Natural killer cell treated with Interleukin-12 subunit alpha and Interleukin-12 subunit beta and Interleukin-15 and Interleukin-18, amount 100 ng/mL, for 72 hours (primary cell): ENCODE results near the gene ADGRV1. TPM values are rescaled to one million over a fixed set of nuclear protein-coding genes. Genes with fewer than 3 reads are reported as not detected.

Source experiments
- ATAC-seq, 2 donors: fragments of 150-1000 bp; cut with Tn5 transposase in 1 of 2; sonication (Bioruptor Pico), chemical (Tn5 transposase) in 1 of 2; 2 replicates each; pipeline ENCODE4 v1.10.0; 2021
- DNase-seq: peaks from one replicate; pipeline ENCODE4 v3.0.0; 2022; ENCODE audit warnings: low spot score
- H3K27ac Mint-ChIP-seq, 2 donors: 1 replicate in 1 of 2; 2 replicates in 1 of 2; pipeline ENCODE4 v1.8.0; 2022; ENCODE audit warnings: mixed read lengths in 2 of 2, mild to moderate bottlenecking in 1 of 2, moderate library complexity in 1 of 2
- H3K27me3 Mint-ChIP-seq, 2 donors: 1 replicate in 1 of 2; 2 replicates in 1 of 2; pipeline ENCODE4 v1.8.0; 2022; ENCODE audit warnings: mixed read lengths in 2 of 2
- H3K36me3 Mint-ChIP-seq: one replicate; pipeline ENCODE4 v1.8.0; 2022; ENCODE audit warnings: mixed read lengths
- H3K4me1 Mint-ChIP-seq, 2 donors: 1 replicate in 1 of 2; 2 replicates in 1 of 2; pipeline ENCODE4 v1.8.0; 2022; ENCODE audit warnings: low read depth in 2 of 2, mixed read lengths in 2 of 2, mild to moderate bottlenecking in 1 of 2
- H3K4me3 Mint-ChIP-seq: one replicate; pipeline ENCODE4 v1.8.0; 2022; ENCODE audit warnings: mixed read lengths
- H3K9me3 Mint-ChIP-seq: 2 replicates; pipeline ENCODE4 v1.8.0; 2022; ENCODE audit warnings: mixed read lengths
- total RNA-seq, 2 donors: library from RNA; stranded (reverse); gene quantifications; one replicate each; pipeline ENCODE4 v1.2.3, GENCODE V29; 2022

Gene ADGRV1
- total RNA-seq, 2 donors from 2014 or later = 0.33 TPM; not detected in 1

- ATAC-seq = no peak
- no peak overlapping the region for H3K27ac Mint-ChIP-seq
- H3K4me3 Mint-ChIP-seq = no peak overlapping the region
- H3K9me3 Mint-ChIP-seq = peaks cover 3% of the 10 kb centered on the region
- no peaks in the 10 kb centered on the region for H3K4me1 Mint-ChIP-seq
- H3K36me3 Mint-ChIP-seq = no peaks in the 10 kb centered on the region
- H3K27me3 Mint-ChIP-seq = peaks cover 0 to 2% of the 10 kb centered on the region in 2 donors
- DNase-seq = no peak
Measured at GRCh38 chr5:91126888-91127287, 568.3 kb downstream of the ADGRV1 start.

GRCh38 chr5:91127456-91128081 is 569.0 kb downstream of the ADGRV1 start:
- peaks cover 3% of the 10 kb centered on the region for H3K9me3 Mint-ChIP-seq
- ATAC-seq (no peak), DNase-seq (no peak)
- H3K27ac Mint-ChIP-seq = no peak overlapping the region
- H3K36me3 Mint-ChIP-seq = no peaks in the 10 kb centered on the region
- peaks cover 0 to 2% of the 10 kb centered on the region in 2 donors for H3K27me3 Mint-ChIP-seq
- H3K4me3 Mint-ChIP-seq = no peak overlapping the region
- H3K4me1 Mint-ChIP-seq = peaks cover 2% of the 10 kb centered on the region in 2 donors

- DNase-seq (no peak), ATAC-seq (no peak)
- Mint-ChIP-seq H3K9me3 (peaks cover 3% of the 10 kb centered on the region), H3K27me3 (peaks cover 0 to 2% of the 10 kb centered on the region in 2 donors), H3K4me1 (peaks cover 3 to 5% of the 10 kb centered on the region in 2 donors), H3K4me3 (no peak overlapping the region), H3K27ac (no peak overlapping the region), H3K36me3 (no peaks in the 10 kb centered on the region)
Measured at GRCh38 chr5:91128604-91129003, 570.0 kb downstream of the ADGRV1 start.

GRCh38 chr5:91129748-91130147 is 571.2 kb downstream of the ADGRV1 start:
- DNase-seq (no peak), ATAC-seq (no peak)
- H3K27me3 Mint-ChIP-seq = peaks cover 0 to 2% of the 10 kb centered on the region in 2 donors

GRCh38 chr5:91130759-91131158 is 572.2 kb downstream of the ADGRV1 start:
- Mint-ChIP-seq H3K4me3 (no peak overlapping the region), H3K4me1 (peaks cover 3 to 5% of the 10 kb centered on the region in 2 donors), H3K27me3 (peaks cover 0 to 5% of the 10 kb centered on the region in 2 donors), H3K9me3 (peaks cover 3% of the 10 kb centered on the region), H3K27ac (no peak overlapping the region), H3K36me3 (no peaks in the 10 kb centered on the region)
- ATAC-seq (no peak), DNase-seq (no peak)

More at GRCh38 chr5:91129748-91130147, 571.2 kb downstream of the ADGRV1 start:
- no peak overlapping the region for H3K27ac Mint-ChIP-seq
- no peaks in the 10 kb centered on the region for H3K36me3 Mint-ChIP-seq
- H3K9me3 Mint-ChIP-seq = peaks cover 3% of the 10 kb centered on the region
- peaks cover 3 to 5% of the 10 kb centered on the region in 2 donors for H3K4me1 Mint-ChIP-seq
- H3K4me3 Mint-ChIP-seq = no peak overlapping the region

- Mint-ChIP-seq H3K27me3 (peaks cover 0 to 6% of the 10 kb centered on the region in 2 donors), H3K4me1 (peaks cover 3 to 5% of the 10 kb centered on the region in 2 donors), H3K9me3 (peaks cover 3% of the 10 kb centered on the region), H3K4me3 (no peak overlapping the region), H3K27ac (no peak overlapping the region), H3K36me3 (no peaks in the 10 kb centered on the region)
- no peak for ATAC-seq
- DNase-seq = no peak
Measured at GRCh38 chr5:91132550-91132949, 574.0 kb downstream of the ADGRV1 start.

- peaks cover 0 to 6% of the 10 kb centered on the region in 2 donors for H3K27me3 Mint-ChIP-seq
- no peak for ATAC-seq
Measured at GRCh38 chr5:91133183-91133582, 574.6 kb downstream of the ADGRV1 start.

GRCh38 chr5:91135475-91136248 is 577.1 kb downstream of the ADGRV1 start:
- ATAC-seq (no peak), DNase-seq (no peak)
- no peak overlapping the region for H3K27ac Mint-ChIP-seq
- H3K4me1 Mint-ChIP-seq = peaks cover 12 to 16% of the 10 kb centered on the region in 2 donors
- no peak overlapping the region for H3K4me3 Mint-ChIP-seq
- peaks cover 2% of the 10 kb centered on the region for H3K9me3 Mint-ChIP-seq
- H3K27me3 Mint-ChIP-seq = peaks cover 0 to 4% of the 10 kb centered on the region in 2 donors
- H3K36me3 Mint-ChIP-seq = no peaks in the 10 kb centered on the region

More at GRCh38 chr5:91133183-91133582, 574.6 kb downstream of the ADGRV1 start:
- no peak for DNase-seq
- H3K36me3 Mint-ChIP-seq = no peaks in the 10 kb centered on the region
- H3K4me1 Mint-ChIP-seq = peaks cover 3 to 5% of the 10 kb centered on the region in 2 donors
- no peak overlapping the region for H3K4me3 Mint-ChIP-seq
- H3K9me3 Mint-ChIP-seq = peaks cover 3% of the 10 kb centered on the region
- no peak overlapping the region for H3K27ac Mint-ChIP-seq

- Mint-ChIP-seq H3K27me3 (peaks cover 0 to 3% of the 10 kb centered on the region in 2 donors), H3K4me1 (peaks cover 12 to 16% of the 10 kb centered on the region in 2 donors), H3K9me3 (no peaks in the 10 kb centered on the region), H3K4me3 (no peak overlapping the region), H3K27ac (no peak overlapping the region), H3K36me3 (no peaks in the 10 kb centered on the region)
- DNase-seq (no peak), ATAC-seq (no peak)
Measured at GRCh38 chr5:91136271-91136670, 577.7 kb downstream of the ADGRV1 start.

GRCh38 chr5:91137647-91138046 is 579.0 kb downstream of the ADGRV1 start:
- H3K36me3 Mint-ChIP-seq = no peaks in the 10 kb centered on the region
- no peak overlapping the region for H3K4me3 Mint-ChIP-seq
- no peak for DNase-seq
- H3K27ac Mint-ChIP-seq = no peak overlapping the region
- no peak for ATAC-seq
- peaks cover 0 to 3% of the 10 kb centered on the region in 2 donors for H3K27me3 Mint-ChIP-seq
- no peaks in the 10 kb centered on the region for H3K9me3 Mint-ChIP-seq
- peaks cover 18 to 24% of the 10 kb centered on the region in 2 donors for H3K4me1 Mint-ChIP-seq

- Mint-ChIP-seq H3K36me3 (no peaks in the 10 kb centered on the region), H3K27me3 (peaks cover 0 to 3% of the 10 kb centered on the region in 2 donors), H3K9me3 (no peaks in the 10 kb centered on the region), H3K4me1 (peaks cover 20 to 25% of the 10 kb centered on the region in 2 donors), H3K4me3 (peak overlapping the region; percentile 4), H3K27ac (no peak overlapping the region)
- DNase-seq (no peak), ATAC-seq (peak; percentile 62 to 75)
Measured at GRCh38 chr5:91139572-91140200, 581.1 kb downstream of the ADGRV1 start.

GRCh38 chr5:91140657-91141056 is 582.1 kb downstream of the ADGRV1 start:
- no peaks in the 10 kb centered on the region for H3K36me3 Mint-ChIP-seq
- H3K4me3 Mint-ChIP-seq = no peak overlapping the region
- H3K4me1 Mint-ChIP-seq = peaks cover 20 to 25% of the 10 kb centered on the region in 2 donors
- DNase-seq (no peak), ATAC-seq (no peak)
- peaks cover 0 to 2% of the 10 kb centered on the region in 2 donors for H3K27me3 Mint-ChIP-seq
- no peak overlapping the region for H3K27ac Mint-ChIP-seq
- H3K9me3 Mint-ChIP-seq = no peaks in the 10 kb centered on the region

- H3K27me3 Mint-ChIP-seq = no peaks in the 10 kb centered on the region
- H3K4me1 Mint-ChIP-seq = peaks cover 20 to 25% of the 10 kb centered on the region in 2 donors
- DNase-seq (no peak), ATAC-seq (no peak)
- no peaks in the 10 kb centered on the region for H3K9me3 Mint-ChIP-seq
- no peak overlapping the region for H3K27ac Mint-ChIP-seq
- H3K4me3 Mint-ChIP-seq = no peak overlapping the region
- H3K36me3 Mint-ChIP-seq = no peaks in the 10 kb centered on the region
Measured at GRCh38 chr5:91141642-91142041, 583.0 kb downstream of the ADGRV1 start.

GRCh38 chr5:91142386-91142785 is 583.8 kb downstream of the ADGRV1 start:
- H3K36me3 Mint-ChIP-seq = no peaks in the 10 kb centered on the region
- no peak for ATAC-seq
- H3K9me3 Mint-ChIP-seq = no peaks in the 10 kb centered on the region
- H3K27me3 Mint-ChIP-seq = no peaks in the 10 kb centered on the region
- DNase-seq = no peak
- no peak overlapping the region for H3K27ac Mint-ChIP-seq
- peaks cover 20 to 25% of the 10 kb centered on the region in 2 donors for H3K4me1 Mint-ChIP-seq
- H3K4me3 Mint-ChIP-seq = no peak overlapping the region
